PC-9 (cell line): ENCODE data around the gene NAP1L4. TPM values are rescaled to one million over a fixed set of nuclear protein-coding genes. Genes with fewer than 3 reads are reported as not detected.
A peak's percentile ranks its signal among the peaks of the same experiment; 100 is the strongest.

ENCODE experiments used
- BruUV-seq: library from RNA; stranded (reverse); fragments of 400-500 nt; replicated peaks from 2 replicates; lab custom pipeline; 2021; lab: Mats Ljungman, UMichigan
- CTCF ChIA-PET: fragments of 300-600 bp; sonication (Branson Sonifier 250); formaldehyde crosslinking; loops from one replicate; lab custom pipeline; 2022; ENCODE audit warnings: antibody characterized with exemption; lab: Charles Lee
- POLR2A ChIA-PET: fragments of 300-600 bp; sonication (Branson Sonifier 250); formaldehyde crosslinking; loops from one replicate; lab custom pipeline; 2022; ENCODE audit warnings: antibody characterized with exemption; ENCODE audit not compliant: unreplicated experiment; lab: Charles Lee
- DNase-seq, 2 experiments: peaks; one replicate each; pipeline versions ENCODE4 v3.0.0 to v3.0.0-alpha.2; 2015 to 2022; ENCODE audit warnings: mixed read lengths in 1 of 2
- H2AFZ ChIP-seq: fragments of 200-600 bp; sonication (generic); 2 replicates; pipeline ENCODE4 v1.8.1; 2017; ENCODE audit warnings: antibody characterized with exemption
- H3F3A ChIP-seq: fragments of 200-600 bp; sonication (generic); 2 replicates; pipeline ENCODE4 v1.8.1; 2017; ENCODE audit warnings: antibody characterized with exemption, mild to moderate bottlenecking, low read depth; ENCODE audit not compliant: insufficient read depth
- H3K27ac ChIP-seq: fragments of 200-600 bp; sonication (generic); 2 replicates; pipeline ENCODE4 v1.6.1; 2016; ENCODE audit warnings: mixed run types
- H3K27me3 ChIP-seq: fragments of 200-600 bp; sonication (generic); 2 replicates; pipeline ENCODE4 v1.6.1; 2016; ENCODE audit warnings: low read depth, mixed run types; ENCODE audit not compliant: insufficient read depth
- H3K36me3 ChIP-seq: fragments of 200-600 bp; sonication (generic); 2 replicates; pipeline ENCODE4 v1.6.1; 2016; ENCODE audit warnings: low read depth, mixed run types
- H3K4me1 ChIP-seq: fragments of 200-600 bp; sonication (generic); replicated peaks from 2 replicates; pipeline ENCODE4 v1.6.1; 2016; ENCODE audit warnings: mixed run types; ENCODE audit not compliant: insufficient read depth
- H3K4me2 ChIP-seq: fragments of 200-600 bp; sonication (generic); 2 replicates; pipeline ENCODE4 v1.6.1; 2017; ENCODE audit warnings: mixed run types
- H3K4me3 ChIP-seq: fragments of 200-600 bp; sonication (generic); 2 replicates; pipeline ENCODE4 v1.6.1; 2016; ENCODE audit warnings: mixed run types
- H3K79me2 ChIP-seq: fragments of 200-600 bp; sonication (generic); 2 replicates; pipeline ENCODE4 v1.6.1; 2017; ENCODE audit warnings: low read depth, mixed run types
- H3K9me2 ChIP-seq: fragments of 200-600 bp; sonication (generic); 2 replicates; pipeline ENCODE4 v1.8.1; 2017; ENCODE audit warnings: mild to moderate bottlenecking; ENCODE audit not compliant: insufficient read depth
- H3K9me3 ChIP-seq: fragments of 200-600 bp; sonication (generic); 2 replicates; pipeline ENCODE4 v1.8.1; 2016; ENCODE audit warnings: low read depth; ENCODE audit not compliant: insufficient read depth
- H4K20me1 ChIP-seq: fragments of 200-600 bp; sonication (generic); 2 replicates; pipeline ENCODE4 v1.8.1; 2017; ENCODE audit not compliant: insufficient read depth
- CTCF ChIP-seq: fragments of 200-600 bp; sonication (generic); conservative IDR thresholded peaks from 2 replicates; pipeline ENCODE4 v1.6.1; 2017; ENCODE audit warnings: mixed run types, antibody characterized with exemption, mild to moderate bottlenecking, moderate library complexity
- EZH2 ChIP-seq: fragments of 200-600 bp; sonication (generic); IDR thresholded peaks from 2 replicates; pipeline ENCODE4 v1.8.0; 2017; ENCODE audit warnings: antibody characterized with exemption, low read depth
- intact Hi-C: fragments of 100-400 bp; cut with micrococcal nuclease; formaldehyde crosslinking; loops from one replicate; pipeline ENCODE4 v1.10.0; 2022; ENCODE audit not compliant: unreplicated experiment
- total RNA-seq: library from RNA; stranded (reverse); gene quantifications from 2 replicates; pipeline ENCODE4 v1.2.3, GENCODE V29; 2021

The NAP1L4 gene
- total RNA-seq, 1 experiment from 2014 or later = 86.7 TPM

DNA sequence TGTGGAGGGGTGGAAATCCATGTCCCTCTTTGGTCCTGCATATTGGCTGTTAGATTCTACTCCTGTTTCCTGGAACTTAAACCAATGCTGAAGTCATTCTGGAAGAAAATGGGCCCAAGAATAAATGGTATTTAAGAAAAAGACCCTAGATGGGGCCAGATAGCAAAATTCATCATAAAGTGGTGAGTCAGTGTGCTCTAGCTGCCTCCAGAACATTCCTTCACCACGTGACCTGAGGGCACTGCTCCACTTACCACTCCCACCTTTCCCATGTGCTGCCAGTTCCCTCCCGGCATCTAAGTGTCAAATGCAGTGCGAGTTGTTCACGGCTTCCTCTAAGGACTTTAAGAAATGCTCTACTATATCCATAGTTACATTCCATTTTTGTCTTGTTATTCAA lies 30.9 kb upstream of the NAP1L4 start:
- Histone ChIP-seq H3K4me1 (no peaks in the 10 kb centered on the region; the same call in 1 of the 2 replicates), H4K20me1 (no peaks in the 10 kb centered on the region; the same call in 1 of the 2 replicates), H3F3A (no peaks in the 10 kb centered on the region), H3K4me2 (no peak overlapping the region), H3K79me2 (no peaks in the 10 kb centered on the region), H2AFZ (no peak overlapping the region), H3K9me3 (no peaks in the 10 kb centered on the region), H3K27ac (0 out of 2 replicates have a peak overlapping the region, but pooled peaks have one; percentile 12), H3K4me3 (no peak overlapping the region), H3K9me2 (no peaks in the 10 kb centered on the region), H3K36me3 (peaks cover 15% of the 10 kb centered on the region; the same call in 1 of the 2 replicates), H3K27me3 (no peaks in the 10 kb centered on the region)
- CTCF ChIA-PET = interaction anchor here (1.8 kb wide), 1 partner anchor 69 kb away, joined by 4 read pairs; no protein-coding TSS in a partner anchor
- intact Hi-C loops = loop anchor here (5.0 kb wide), 3 partner anchors 66 to 491 kb away; no protein-coding TSS in a partner anchor
- BruUV-seq = no TSS peak
- TF ChIP-seq CTCF (no peak), EZH2 (no peak)
- DNase-seq = no peak
- POLR2A ChIA-PET = no interaction called here

DNA sequence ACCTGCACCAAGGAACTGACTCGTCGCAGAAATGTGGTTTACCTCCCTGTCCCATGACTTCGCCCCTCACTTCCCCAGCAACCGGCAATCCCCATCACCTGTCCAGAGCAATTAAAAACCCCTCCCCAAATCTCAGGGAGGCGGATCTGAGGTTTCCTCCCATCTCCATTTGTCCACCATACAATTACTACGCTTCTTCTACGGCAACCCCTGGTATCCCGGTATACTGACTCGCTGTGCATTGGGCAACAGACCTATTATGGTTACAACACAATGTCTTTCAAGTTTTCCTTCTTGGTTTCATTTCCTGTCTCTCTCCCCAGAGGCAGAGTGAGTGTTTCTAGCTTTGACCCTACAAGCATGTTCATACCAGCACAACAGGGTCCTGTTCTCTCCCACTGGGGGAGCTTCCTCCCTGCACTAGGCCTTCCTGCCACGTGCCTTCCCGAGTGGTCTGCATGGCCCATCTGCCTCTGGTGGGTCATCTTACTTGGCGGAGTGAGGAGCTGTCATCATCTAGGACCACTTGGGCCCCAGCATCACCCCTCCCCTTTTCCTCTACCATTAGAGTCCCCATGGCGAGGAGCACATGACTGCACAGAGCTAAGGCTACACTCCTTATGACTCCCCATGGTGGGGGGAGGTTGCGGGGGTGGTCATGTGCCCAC lies 30.3 kb upstream of the NAP1L4 start:
- intact Hi-C loops = loop anchor here (5.0 kb wide), 3 partner anchors 65 to 490 kb away; no protein-coding TSS in a partner anchor
- CTCF ChIA-PET = interaction anchor here (1.8 kb wide), 1 partner anchor 69 kb away, joined by 4 read pairs; no protein-coding TSS in a partner anchor
- H3K4me2 ChIP-seq = no peak overlapping the region
- H3F3A ChIP-seq = no peaks in the 10 kb centered on the region
- no peaks in the 10 kb centered on the region for H3K27me3 ChIP-seq
- H3K79me2 ChIP-seq = no peaks in the 10 kb centered on the region
- POLR2A ChIA-PET = no interaction called here
- 0 out of 2 replicates have a peak overlapping the region, but pooled peaks have one; percentile 12 for H3K27ac ChIP-seq
- no peak overlapping the region for H3K4me3 ChIP-seq
- no peaks in the 10 kb centered on the region; the same call in 1 of the 2 replicates for H3K4me1 ChIP-seq
- H2AFZ ChIP-seq = no peak overlapping the region
- no TSS peak for BruUV-seq
- peaks cover 15% of the 10 kb centered on the region; the same call in 1 of the 2 replicates for H3K36me3 ChIP-seq
- DNase-seq = peak in 1 of 2 experiments; percentile 38
- TF ChIP-seq EZH2 (no peak), CTCF (no peak)
- H3K9me2 ChIP-seq = no peaks in the 10 kb centered on the region
- H3K9me3 ChIP-seq = no peaks in the 10 kb centered on the region
- no peaks in the 10 kb centered on the region; the same call in 1 of the 2 replicates for H4K20me1 ChIP-seq

GRCh38 chr11:3021125-3021524 lies 29.0 kb upstream of the NAP1L4 start:
- Histone ChIP-seq H4K20me1 (no peaks in the 10 kb centered on the region; the same call in 1 of the 2 replicates), H2AFZ (no peak overlapping the region), H3K79me2 (no peaks in the 10 kb centered on the region), H3F3A (no peaks in the 10 kb centered on the region), H3K4me2 (no peak overlapping the region), H3K27me3 (no peaks in the 10 kb centered on the region), H3K36me3 (peaks cover 21% of the 10 kb centered on the region; the same call in 1 of the 2 replicates), H3K4me3 (no peak overlapping the region), H3K27ac (no peak overlapping the region), H3K9me3 (no peaks in the 10 kb centered on the region), H3K9me2 (no peaks in the 10 kb centered on the region), H3K4me1 (no peaks in the 10 kb centered on the region; the same call in 1 of the 2 replicates)
- no TSS peak for BruUV-seq
- DNase-seq = peak; percentile 33 to 43
- ChIA-PET POLR2A (no interaction called here), CTCF (interaction anchor here (0.6 to 1.8 kb wide), 3 partner anchors 46 to 488 kb away, joined by 3 to 4 read pairs (median 4); no protein-coding TSS in a partner anchor)
- intact Hi-C loops = loop anchor here (1.0 to 5.0 kb wide), 4 partner anchors 46 to 489 kb away; no protein-coding TSS in a partner anchor
- TF ChIP-seq CTCF (peak; percentile 52), EZH2 (no peak)
